GM19395 (cell line): Measurements from ENCODE around the gene ZNF679.
"Not testable (repeated sequence)": the region's sequence is repeated elsewhere in the genome, so short reads cannot be mapped to it uniquely, and the experiment has no call there.

Source experiments
- ATAC-seq: cut with Tn5 transposase; IDR thresholded peaks from one replicate; pipeline ENCODE4 v1.9.1; 2021; ENCODE audit warnings: mild to moderate bottlenecking, moderate library complexity; ENCODE audit not compliant: unreplicated experiment

ZNF679 gene

DNA sequence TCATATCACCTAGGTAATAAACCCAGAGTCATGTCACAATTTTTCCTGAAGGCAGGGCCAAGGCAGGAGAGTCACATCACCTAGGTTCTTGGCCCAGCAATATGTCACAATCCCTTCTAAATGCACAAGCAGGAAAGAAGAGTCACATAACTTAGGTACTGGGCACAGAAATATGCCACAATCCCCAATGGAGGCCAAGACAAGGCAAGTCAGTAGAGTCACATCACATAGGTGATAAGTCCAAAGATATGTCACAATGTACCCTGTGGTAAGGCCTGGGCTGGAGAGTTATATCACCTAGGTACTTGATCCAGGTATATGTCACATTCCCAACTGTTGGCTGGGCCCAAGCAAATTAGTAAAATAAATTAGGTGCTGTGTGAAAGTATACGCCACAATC is at the start of gene ZNF679:
TSS of gene ZNF679 (plus strand) at position 301 of the 400 bp plus-strand sequence. CDS start 20,644 bp downstream, outside the sequence.
- not testable (repeated sequence) for ATAC-seq

- no peak for ATAC-seq
Measured at GRCh38 chr7:64180989-64181388, 47.3 kb upstream of the ZNF679 start.

DNA sequence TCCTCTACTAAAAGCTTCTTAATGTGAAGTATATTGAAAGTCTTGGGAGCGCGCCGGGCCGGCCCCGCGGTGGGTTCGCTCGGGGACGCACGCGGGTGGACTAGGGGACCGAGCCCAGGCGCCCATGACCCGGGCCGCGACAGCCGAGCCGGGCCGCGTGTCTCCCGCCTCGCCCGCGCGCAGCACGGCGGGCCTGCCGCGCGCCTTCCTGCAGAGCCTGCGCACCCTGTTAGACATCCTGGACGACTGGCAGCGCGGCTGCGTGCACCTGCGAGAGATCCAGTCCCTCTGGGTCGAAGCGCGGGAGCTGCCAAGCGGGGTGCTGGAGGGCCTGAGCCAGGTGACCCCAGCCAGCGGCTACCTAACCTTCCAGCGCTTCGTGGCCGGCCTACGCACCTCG is 46.7 kb upstream of the ZNF679 start:
- no peak for ATAC-seq

DNA sequence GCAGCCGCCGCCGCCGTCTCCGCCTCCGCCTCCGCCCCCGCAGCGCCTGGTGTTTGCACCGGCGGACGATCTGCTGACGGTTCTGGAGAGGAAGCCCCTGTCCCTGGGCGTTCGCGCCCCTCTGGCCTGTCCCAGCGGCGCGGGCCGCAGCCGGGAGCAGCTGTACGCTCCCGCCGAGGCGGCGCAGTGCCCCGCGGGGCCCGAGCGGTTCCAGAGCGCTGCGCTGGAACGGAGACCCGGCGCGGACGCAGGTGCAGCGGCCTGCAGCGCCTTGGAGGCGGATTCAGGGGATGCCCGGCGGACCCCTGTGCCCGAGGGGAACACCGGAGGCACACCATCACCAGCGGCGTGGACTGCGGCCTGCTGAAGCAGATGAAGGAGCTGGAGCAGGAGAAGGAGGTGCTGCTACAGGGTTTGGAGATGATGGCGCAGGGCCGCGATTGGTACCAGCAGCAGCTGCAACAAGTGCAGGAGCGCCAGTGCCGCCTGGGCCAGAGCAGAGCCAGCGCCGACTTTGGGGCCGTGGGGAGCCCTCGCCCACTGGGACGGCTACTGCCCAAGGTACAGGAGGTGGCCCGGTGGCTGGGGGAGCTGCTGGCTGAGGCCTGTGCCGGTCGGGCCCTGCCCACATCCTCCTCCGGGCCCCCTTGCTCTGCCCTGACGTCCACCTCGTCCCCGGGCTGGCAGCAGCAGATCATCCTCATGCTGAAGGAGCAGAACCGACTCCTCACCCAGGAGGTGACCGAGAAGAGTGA is 46.1 kb upstream of the ZNF679 start:
- no peak for ATAC-seq

DNA sequence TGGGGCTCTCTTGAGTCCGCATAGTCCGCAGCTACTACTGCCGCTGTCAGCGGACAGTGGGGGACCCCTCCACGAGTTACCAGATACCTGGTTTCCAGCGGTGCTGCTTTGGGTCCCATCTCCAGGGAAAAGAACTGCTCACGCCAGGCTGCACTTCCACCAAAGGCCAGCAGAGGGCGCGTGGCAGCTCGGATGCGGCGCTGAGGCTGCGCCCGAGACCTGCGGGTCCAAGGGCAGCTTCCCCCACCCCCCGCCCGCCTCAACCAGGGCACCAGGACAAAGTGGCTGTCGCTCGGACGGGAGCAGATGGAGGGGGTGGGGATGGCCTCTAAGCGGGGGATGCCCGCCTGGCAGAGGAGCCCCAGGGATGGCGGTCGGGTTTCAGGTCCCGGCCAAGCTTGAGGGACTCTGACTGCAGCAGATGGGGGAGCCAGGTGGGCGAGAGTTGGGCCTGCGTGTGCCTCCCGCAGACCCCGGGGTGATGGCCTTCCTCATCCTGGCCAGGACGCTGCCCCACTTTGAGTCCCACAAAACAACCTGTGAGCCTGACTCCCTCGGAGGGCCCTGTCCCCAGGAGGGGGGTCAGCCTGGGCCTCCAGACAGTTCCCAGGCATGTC is 45.0 kb upstream of the ZNF679 start:
- ATAC-seq, result no peak

DNA sequence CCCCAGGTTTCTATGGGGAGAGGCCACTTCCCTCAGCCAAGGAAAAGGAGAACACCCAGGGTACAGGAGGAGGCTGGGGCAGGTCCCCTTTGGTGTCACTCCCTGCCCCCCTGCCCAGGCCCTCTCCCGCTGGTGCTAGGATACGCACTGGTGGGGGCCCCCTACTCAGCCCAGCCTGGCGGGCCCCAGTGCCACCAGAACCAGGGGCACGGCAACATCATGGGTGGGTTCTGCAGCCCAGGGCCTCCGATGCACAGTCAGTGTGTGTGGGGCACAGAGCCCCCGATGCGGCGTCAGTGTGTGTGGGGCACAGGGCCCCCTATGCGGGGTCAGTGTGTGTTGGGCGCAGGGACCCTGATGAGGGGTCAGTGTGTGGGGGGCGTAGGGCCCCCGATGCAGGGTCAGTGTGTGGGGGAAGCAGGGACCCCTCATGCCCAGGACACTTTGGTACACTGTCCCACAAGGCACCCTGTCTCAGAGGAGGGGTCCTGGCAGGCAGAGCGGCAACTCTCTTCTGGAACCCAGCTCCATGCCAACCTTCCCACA is 44.4 kb upstream of the ZNF679 start:
- ATAC-seq, result no peak

DNA sequence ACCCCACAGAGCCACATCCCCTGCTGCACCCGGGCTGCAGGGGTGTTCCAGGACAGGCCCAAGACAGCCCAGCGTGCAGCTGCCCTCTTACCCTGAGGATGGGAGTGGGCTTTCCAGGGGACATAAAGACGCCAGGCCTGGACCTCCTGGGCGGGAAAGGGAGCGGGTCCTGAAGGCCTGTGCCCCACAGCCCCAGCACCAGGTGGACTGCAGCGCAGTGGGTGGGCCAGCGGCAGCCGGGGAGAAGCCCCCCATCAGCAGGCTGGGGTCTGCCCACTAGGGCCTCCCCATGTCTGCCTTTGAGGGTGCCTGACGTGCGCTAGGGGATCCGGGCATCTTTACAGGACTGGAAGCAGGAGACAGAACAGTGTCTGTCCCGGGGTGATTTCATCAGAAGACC is 43.9 kb upstream of the ZNF679 start:
- no peak for ATAC-seq

DNA sequence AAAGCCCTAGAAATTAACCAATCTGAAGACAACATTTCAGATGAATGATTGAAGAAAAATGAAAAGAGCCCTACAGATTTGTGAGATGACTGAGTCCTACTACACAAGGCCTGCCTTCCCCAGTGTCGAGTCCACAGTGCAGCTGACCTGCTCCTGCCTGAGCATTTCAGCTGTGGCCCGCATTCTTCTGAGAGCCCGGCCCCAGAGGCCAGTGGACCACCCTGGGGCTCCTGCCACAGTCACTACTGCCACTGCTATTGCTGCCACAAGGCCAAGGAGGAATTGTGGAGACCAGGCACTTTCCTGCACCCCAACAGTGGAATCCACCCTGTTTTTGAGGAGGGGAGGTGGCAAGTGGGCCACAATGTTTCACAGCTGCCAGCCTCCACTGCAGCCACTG is 40.9 kb upstream of the ZNF679 start:
- ATAC-seq, result no peak

- no peak for ATAC-seq
Measured at GRCh38 chr7:64192148-64192704, 36.0 kb upstream of the ZNF679 start.

DNA sequence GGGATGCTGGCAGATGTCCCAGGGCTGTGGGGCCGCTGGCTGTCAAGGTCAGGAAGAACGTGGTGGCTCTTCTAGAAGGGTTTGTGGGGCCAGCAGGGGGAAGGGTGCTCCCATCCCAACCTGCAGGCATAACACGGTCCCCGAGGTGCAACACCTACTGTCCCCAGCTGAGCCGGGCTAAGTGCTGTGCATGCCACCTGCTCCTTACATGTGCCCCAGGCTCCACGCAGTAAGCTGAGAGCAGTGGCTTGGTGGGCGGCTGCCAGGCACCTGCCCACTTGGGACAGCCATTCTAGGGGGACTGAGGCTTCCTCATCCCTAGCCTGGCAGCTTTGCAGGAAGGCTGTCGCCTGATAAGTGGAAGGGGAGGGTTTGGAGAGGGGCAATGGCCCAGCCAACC is 35.5 kb upstream of the ZNF679 start:
- no peak for ATAC-seq

DNA sequence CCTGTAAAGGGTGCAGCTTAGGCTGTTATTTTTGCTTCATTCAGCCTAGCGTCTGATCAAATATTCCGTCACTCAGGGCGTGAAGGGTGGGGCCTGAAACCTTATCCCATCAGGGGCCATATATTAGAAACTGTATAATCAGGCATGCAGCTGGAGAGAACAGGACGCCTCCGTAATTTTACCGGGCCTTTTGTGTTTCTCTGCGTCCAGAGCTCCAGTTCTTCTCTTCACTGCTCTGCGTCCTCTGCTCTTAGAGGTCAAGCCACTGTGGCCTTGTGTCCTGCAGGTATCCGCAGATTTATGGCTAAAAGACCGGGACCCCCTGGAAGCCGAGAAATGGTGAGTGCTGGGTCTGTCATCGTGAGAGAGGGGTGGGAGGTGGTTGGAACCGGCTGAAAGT is 21.4 kb upstream of the ZNF679 start, which contains the start of gene ZNF735:
TSS of gene ZNF735 (plus strand) at position 301 of the 400 bp plus-strand sequence. CDS start at position 301, 0 bp downstream.
- no peak for ATAC-seq

DNA sequence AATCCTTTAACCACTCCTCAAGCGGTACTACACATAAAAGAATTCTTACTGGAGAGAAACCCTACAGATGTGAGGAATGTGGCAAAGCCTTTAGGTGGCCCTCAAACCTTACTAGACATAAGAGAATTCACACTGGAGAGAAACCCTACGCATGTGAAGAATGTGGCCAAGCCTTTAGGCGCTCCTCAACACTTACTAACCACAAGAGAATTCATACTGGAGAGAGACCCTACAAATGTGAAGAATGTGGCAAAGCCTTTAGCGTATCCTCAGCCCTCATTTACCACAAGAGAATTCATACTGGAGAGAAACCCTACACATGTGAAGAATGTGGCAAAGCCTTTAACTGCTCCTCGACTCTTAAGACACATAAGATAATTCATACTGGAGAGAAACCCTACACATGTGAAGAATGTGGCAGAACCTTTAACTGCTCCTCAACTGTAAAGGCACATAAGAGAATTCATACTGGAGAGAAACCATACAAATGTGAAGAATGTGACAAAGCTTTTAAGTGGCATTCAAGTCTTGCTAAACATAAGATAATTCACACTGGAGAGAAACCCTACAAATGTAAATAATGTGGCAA is 8.5 kb upstream of the ZNF679 start:
- not testable (repeated sequence) for ATAC-seq

- ATAC-seq, result no peak
Measured at GRCh38 chr7:64223366-64223765, 4.9 kb upstream of the ZNF679 start.

- no peak for ATAC-seq
Measured at GRCh38 chr7:64266341-64266919, 38.2 kb downstream of the ZNF679 start.

DNA sequence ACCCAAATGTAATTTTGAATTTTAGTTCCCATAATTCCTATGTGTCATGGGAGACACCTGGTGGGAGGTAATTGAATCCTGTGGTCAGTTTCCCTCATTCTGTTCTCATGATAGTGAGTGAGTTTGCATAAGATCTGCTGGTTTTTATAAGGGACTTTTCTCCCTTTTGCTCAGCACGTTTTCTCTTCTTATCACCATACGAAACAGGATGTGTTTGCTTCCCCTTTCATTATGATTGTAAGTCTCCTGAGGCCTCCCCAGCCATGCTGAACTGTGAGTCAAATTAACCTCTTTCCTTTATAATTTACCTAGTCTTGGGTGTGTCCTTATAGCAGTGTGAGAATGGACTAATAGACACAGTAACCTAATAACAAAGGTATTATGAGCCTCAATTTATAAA is 49.4 kb downstream of the ZNF679 start:
- ATAC-seq, result no peak

DNA sequence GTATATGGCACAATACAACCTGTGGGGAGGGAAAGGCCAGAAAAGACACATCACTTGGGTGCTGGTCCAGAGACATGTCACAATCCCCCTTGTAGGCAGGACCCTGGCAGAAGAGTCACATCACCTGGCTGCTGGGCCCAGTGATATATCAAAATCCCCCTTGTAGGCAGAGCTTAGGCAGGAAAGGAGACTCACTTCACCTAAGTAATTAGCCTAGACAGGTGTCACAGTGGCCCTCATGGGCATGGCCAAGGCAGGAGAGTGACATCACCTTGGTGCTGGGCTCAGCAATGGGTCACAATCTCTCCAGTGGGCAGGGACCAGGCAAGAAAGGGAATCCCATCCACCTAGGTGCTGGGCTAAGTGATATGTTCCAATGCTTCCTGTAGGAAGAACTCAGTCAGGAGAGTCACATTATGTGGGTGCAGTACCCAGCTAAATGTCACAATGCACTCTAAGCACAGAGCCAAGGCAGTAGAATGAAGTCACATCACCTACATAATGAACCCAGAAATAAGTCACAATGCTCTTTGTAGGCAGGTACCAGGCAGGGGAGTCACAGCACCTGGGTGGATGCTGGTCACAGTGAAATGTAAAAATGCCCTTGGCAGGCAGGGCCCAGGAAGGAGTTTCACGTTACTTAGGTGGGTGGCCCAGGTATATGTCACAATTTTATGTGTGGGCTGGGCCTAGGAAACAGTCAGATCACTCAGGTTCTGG is 66.6 kb downstream of the ZNF679 start:
- ATAC-seq, result no peak

DNA sequence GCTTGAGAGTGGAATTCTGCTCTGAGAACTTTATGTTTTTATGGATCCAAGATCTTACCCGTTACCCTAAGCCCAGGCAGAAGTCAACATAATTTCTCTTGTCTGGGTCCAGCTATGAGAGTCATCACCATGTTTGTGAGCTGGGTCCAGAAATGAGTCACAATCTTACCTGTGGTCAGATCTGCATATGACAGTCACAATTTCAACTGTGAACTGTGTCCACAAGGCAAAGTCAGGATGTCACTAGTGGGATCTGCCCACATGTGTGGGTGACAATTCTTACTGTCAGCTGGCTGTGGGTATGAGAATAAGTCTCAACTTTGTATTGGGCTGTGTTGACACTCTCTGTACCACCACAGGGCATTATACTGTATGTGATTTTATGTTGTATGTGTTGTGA is 69.1 kb downstream of the ZNF679 start:
- not testable (repeated sequence) for ATAC-seq

- no peak for ATAC-seq
Measured at GRCh38 chr7:64300641-64301405, 72.5 kb downstream of the ZNF679 start.

DNA sequence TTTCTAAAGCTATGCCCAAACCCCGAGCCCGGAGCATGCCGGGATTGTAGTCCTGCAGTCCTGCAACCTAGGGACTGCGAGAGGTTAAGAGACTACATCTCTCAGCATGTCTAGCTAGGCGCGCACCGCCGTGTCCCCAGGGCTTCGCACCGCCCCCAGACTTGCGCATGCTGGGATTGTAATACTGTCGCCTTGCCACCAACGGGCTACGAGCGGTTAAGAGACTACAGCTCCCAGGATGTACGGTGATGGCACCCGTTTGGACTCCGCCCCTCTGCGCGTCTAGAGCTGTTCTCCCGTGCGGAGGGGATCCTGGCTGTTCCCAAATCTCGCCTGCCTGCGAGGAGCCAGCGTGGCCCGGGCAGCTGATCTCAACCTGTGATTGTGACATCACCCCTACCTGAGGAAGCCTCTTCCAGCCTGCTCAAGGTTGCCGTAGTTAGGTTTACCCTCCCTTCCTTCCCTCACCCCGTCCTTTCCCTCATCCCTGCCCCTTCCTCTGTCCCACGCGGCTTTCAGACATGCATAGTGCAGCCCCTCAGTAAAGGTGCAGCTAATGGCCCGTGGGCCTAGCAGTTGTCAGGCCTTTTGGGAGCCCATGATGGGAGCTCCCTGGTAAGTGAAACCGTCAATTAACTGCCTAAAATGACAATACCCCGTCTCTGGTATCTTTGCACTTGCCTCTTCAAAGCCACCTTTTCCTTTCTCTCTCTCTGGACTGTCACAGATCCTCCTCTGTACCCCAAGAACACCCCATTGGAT is 79.2 kb downstream of the ZNF679 start:
- ATAC-seq, result peak; percentile 98
